CD14-positive monocyte (primary cell): Measurements from ENCODE around the gene ACACA. TPM values are rescaled to one million over a fixed set of nuclear protein-coding genes. Genes with fewer than 3 reads are reported as not detected.

Experiments
- DNase-seq, 3 donors: peaks; one replicate each; pipeline ENCODE4 v3.0.0-alpha.2; 2011 to 2022
- H2AFZ ChIP-seq: 2 replicates; pipeline ENCODE4 v1.6.0; 2012; ENCODE audit warnings: mild to moderate bottlenecking, low read depth, low read length, inconsistent platforms; ENCODE audit not compliant: insufficient read depth, poor library complexity, severe bottlenecking
- H3K27ac ChIP-seq, 2 donors: 1 replicate in 1 of 2; 2 replicates in 1 of 2; pipeline ENCODE4 v1.5.1; 2012 to 2013; ENCODE audit warnings: low read length in 2 of 2, control low read depth in 1 of 2, inconsistent platforms in 1 of 2, low read depth in 1 of 2, mild to moderate bottlenecking in 1 of 2
- H3K27me3 ChIP-seq, 2 donors: one replicate each; pipeline versions ENCODE4 v1.6.0 to v1.6.1; 2011 to 2013; ENCODE audit warnings: low read length in 2 of 2; ENCODE audit not compliant: control insufficient read depth in 2 of 2, insufficient read depth in 2 of 2
- H3K36me3 ChIP-seq, 2 donors: replicated peaks in 1 of 2; 1 replicate in 1 of 2; 2 replicates in 1 of 2; pipeline versions ENCODE4 v1.5.1 to v1.6.1; 2012 to 2013; ENCODE audit warnings: low read length in 2 of 2, control low read depth in 1 of 2, inconsistent platforms in 1 of 2, mild to moderate bottlenecking in 1 of 2; ENCODE audit not compliant: insufficient read depth in 2 of 2, control insufficient read depth in 1 of 2
- H3K4me1 ChIP-seq, 2 donors: 1 replicate in 1 of 2; 2 replicates in 1 of 2; pipeline versions ENCODE4 v1.5.1 to v1.6.1; 2012 to 2013; ENCODE audit warnings: low read length in 2 of 2, control low read depth in 1 of 2, inconsistent platforms in 1 of 2, mild to moderate bottlenecking in 1 of 2, moderate library complexity in 1 of 2; ENCODE audit not compliant: insufficient read depth in 2 of 2, control insufficient read depth in 1 of 2
- H3K4me2 ChIP-seq: replicated peaks from 2 replicates; pipeline ENCODE3; 2012; ENCODE audit warnings: low read length, moderate library complexity, mild to moderate bottlenecking; ENCODE audit not compliant: poor library complexity, severe bottlenecking; ENCODE audit errors: extremely low read depth
- H3K4me3 ChIP-seq, 3 experiments: fragments of 200-600 bp in 1 of 3; sonication (generic) in 1 of 3; replicated peaks in 1 of 3; 1 replicate in 2 of 3; 2 replicates in 1 of 3; pipeline ENCODE4 v1.5.1; 2011 to 2013; ENCODE audit warnings: low read length in 3 of 3, mild to moderate bottlenecking in 3 of 3, control low read depth in 2 of 3, low read depth in 2 of 3, inconsistent platforms in 1 of 3, moderate library complexity in 1 of 3
- H3K79me2 ChIP-seq: 2 replicates; pipeline ENCODE4 v1.6.0; 2012; ENCODE audit warnings: mild to moderate bottlenecking, control low read depth, inconsistent platforms, low read length, moderate library complexity; ENCODE audit not compliant: insufficient read depth
- H3K9ac ChIP-seq: 2 replicates; pipeline ENCODE4 v1.6.0; 2017; ENCODE audit warnings: low read length, mild to moderate bottlenecking; ENCODE audit not compliant: insufficient read depth, poor library complexity, severe bottlenecking
- H3K9me3 ChIP-seq, 2 donors: replicated peaks in 1 of 2; 1 replicate in 1 of 2; 2 replicates in 1 of 2; pipeline versions ENCODE4 v1.5.1 to v1.6.1; 2012 to 2013; ENCODE audit warnings: low read length in 2 of 2, control low read depth in 1 of 2; ENCODE audit not compliant: control insufficient read depth in 1 of 2, insufficient read depth in 1 of 2
- H4K20me1 ChIP-seq: 2 replicates; pipeline ENCODE4 v1.6.0; 2012; ENCODE audit warnings: mild to moderate bottlenecking, low read length, control low read depth, moderate library complexity; ENCODE audit not compliant: insufficient read depth
- H3K27ac Mint-ChIP-seq, 7 donors: one replicate each; pipeline ENCODE4 v1.8.0; 2020; ENCODE audit warnings: mild to moderate bottlenecking in 7 of 7, mixed read lengths in 7 of 7, moderate library complexity in 6 of 7, inconsistent platforms in 2 of 7
- H3K27me3 Mint-ChIP-seq, 3 donors: one replicate each; pipeline ENCODE4 v1.8.0; 2021 to 2022; ENCODE audit warnings: low read depth in 3 of 3, mild to moderate bottlenecking in 3 of 3, mixed read lengths in 3 of 3, moderate library complexity in 3 of 3, inconsistent platforms in 1 of 3
- H3K36me3 Mint-ChIP-seq, 2 donors: one replicate each; pipeline ENCODE4 v1.8.0; 2020; ENCODE audit warnings: mixed read lengths in 2 of 2, inconsistent platforms in 1 of 2, mild to moderate bottlenecking in 1 of 2
- H3K4me1 Mint-ChIP-seq: one replicate; pipeline ENCODE4 v1.8.0; 2020; ENCODE audit warnings: mild to moderate bottlenecking, mixed read lengths
- H3K4me3 Mint-ChIP-seq, 2 donors: one replicate each; pipeline ENCODE4 v1.8.0; 2020; ENCODE audit warnings: mild to moderate bottlenecking in 2 of 2, mixed read lengths in 2 of 2, moderate library complexity in 1 of 2
- H3K9me3 Mint-ChIP-seq, 7 donors: one replicate each; pipeline ENCODE4 v1.8.0; 2020 to 2022; ENCODE audit warnings: mixed read lengths in 7 of 7, mild to moderate bottlenecking in 6 of 7, moderate library complexity in 6 of 7, inconsistent platforms in 2 of 7
- WGBS: methylation state at CpG from one replicate; pipeline ENCODE4 v1.1.5; 2013; ENCODE audit warnings: missing lambda C conversion rate; ENCODE audit not compliant: insufficient coverage; 5-methylcytosine and 5-hydroxymethylcytosine counted together
- intact Hi-C, 2 donors: fragments of 100-400 bp; cut with micrococcal nuclease; formaldehyde crosslinking; loops; one replicate each; pipeline versions ENCODE4 v1.15.0 to v1.15.1; 2023
- polyA plus RNA-seq, 3 donors: library from polyadenylated mRNA; depleted of rRNA in 1 of 3; unstranded in 2 of 3; stranded (reverse) in 1 of 3; fragments of 300-500 nt in 2 of 3; fragments of >200 nt in 1 of 3; fragmentation: Illumina TruSeq in 2 of 3; gene quantifications; 1 replicate in 2 of 3; 2 replicates in 1 of 3; pipeline ENCODE4 v1.2.3, GENCODE V29; 2012 to 2021
- TF ChIP-seq, protein P1 (sequence below): fragments of 200-600 bp; IDR thresholded peaks from one replicate; pipeline ENCODE4 v1.8.0; 2022; ENCODE audit warnings: antibody characterized with exemption, mild to moderate bottlenecking

Gene ACACA
- polyA plus RNA-seq, 3 donors, result 3.5 to 4.6 (median 3.8) TPM

DNA sequence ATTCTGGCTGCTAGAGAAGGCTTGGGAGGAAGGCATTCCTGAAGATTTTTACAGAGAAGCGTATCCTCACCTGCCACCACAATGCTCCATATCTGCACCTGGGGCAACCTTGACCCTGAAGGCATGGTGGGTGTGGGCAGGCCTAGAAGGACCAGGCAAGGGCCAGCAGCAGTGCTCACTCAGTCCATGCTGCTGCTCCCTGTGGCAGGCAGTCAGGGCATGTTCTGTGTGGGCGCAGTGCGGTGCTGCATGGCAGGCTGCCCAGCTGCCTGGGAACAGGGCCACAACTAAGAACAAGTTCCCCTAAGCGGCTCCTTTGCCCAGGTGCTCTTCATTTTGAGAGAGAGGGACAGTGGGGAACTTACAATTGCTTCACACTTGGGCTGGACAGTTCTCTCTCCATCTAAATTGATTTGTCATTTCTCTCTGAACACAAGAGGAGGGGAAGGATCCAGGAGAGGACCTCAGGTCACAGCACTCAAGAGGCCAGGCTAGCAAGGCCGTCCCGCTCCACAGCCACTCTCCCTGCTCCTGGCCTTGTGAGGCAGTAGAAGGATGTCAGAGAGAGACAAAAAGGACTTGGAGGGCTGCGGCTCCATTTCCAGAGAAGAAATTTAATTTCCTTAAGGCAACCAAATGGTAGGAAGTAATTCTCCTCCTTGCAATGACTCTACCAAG, 299.1 kb downstream of the ACACA start:
- H3K27me3 ChIP-seq, result no peaks in the 10 kb centered on the region
- peak overlapping the region in 1 of 7 donors; percentile 28 for H3K27ac Mint-ChIP-seq
- no peak overlapping the region for H3K4me2 ChIP-seq
- H3K36me3 ChIP-seq, result peaks cover 13 to 35% of the 10 kb centered on the region in 2 donors
- no peaks in the 10 kb centered on the region for H3K79me2 ChIP-seq
- H3K4me3 ChIP-seq, result no peak overlapping the region
- peaks cover 28 to 39% of the 10 kb centered on the region in 2 donors for H3K36me3 Mint-ChIP-seq
- H3K4me1 Mint-ChIP-seq, result peaks cover 10% of the 10 kb centered on the region
- intact Hi-C loops, result no loop called here
- H3K4me1 ChIP-seq, result peaks cover 8% of the 10 kb centered on the region in 2 donors
- H3K9me3 ChIP-seq, result no peaks in the 10 kb centered on the region
- H3K9me3 Mint-ChIP-seq, result no peaks in the 10 kb centered on the region
- no peak for DNase-seq
- WGBS, result 43% methylated on average over 3 of the region's 7 CpGs
- TF ChIP-seq, protein P1, sequence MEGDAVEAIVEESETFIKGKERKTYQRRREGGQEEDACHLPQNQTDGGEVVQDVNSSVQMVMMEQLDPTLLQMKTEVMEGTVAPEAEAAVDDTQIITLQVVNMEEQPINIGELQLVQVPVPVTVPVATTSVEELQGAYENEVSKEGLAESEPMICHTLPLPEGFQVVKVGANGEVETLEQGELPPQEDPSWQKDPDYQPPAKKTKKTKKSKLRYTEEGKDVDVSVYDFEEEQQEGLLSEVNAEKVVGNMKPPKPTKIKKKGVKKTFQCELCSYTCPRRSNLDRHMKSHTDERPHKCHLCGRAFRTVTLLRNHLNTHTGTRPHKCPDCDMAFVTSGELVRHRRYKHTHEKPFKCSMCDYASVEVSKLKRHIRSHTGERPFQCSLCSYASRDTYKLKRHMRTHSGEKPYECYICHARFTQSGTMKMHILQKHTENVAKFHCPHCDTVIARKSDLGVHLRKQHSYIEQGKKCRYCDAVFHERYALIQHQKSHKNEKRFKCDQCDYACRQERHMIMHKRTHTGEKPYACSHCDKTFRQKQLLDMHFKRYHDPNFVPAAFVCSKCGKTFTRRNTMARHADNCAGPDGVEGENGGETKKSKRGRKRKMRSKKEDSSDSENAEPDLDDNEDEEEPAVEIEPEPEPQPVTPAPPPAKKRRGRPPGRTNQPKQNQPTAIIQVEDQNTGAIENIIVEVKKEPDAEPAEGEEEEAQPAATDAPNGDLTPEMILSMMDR, result no peak
- no peak overlapping the region for H2AFZ ChIP-seq
- no peaks in the 10 kb centered on the region for H4K20me1 ChIP-seq
- no peak overlapping the region for H3K4me3 Mint-ChIP-seq
- no peak overlapping the region for H3K9ac ChIP-seq
- no peak overlapping the region for H3K27ac ChIP-seq
- H3K27me3 Mint-ChIP-seq, result no peaks in the 10 kb centered on the region

DNA sequence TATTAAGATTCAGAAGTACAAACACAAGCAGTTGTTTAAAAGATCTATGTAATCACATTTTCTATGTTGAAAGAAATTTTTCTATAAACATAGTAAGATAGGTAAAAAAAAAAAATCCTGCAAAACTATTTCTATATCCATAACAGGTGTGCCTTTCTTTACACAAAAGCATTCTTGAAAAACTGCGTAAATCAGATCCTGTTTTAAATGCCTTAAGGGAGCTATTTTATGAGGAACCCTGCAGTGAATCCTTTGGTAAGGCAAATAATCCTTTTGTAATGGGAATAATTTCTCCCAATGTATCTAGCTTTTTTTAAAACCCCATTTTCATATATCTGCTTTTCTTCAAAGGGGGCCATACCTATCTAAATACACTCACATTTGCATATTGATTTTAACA, 300.6 kb downstream of the ACACA start:
- H3K9me3 Mint-ChIP-seq, result no peaks in the 10 kb centered on the region
- no peak overlapping the region for H3K27ac Mint-ChIP-seq

More for the DNA sequence above, 300.6 kb downstream of the ACACA start:
- H3K27me3 Mint-ChIP-seq, result no peaks in the 10 kb centered on the region
- intact Hi-C loops, result no loop called here
- Histone ChIP-seq H3K36me3 (peaks cover 3 to 20% of the 10 kb centered on the region in 2 donors), H2AFZ (no peak overlapping the region), H3K4me3 (no peak overlapping the region), H3K27ac (no peak overlapping the region), H3K79me2 (no peaks in the 10 kb centered on the region), H3K4me2 (no peak overlapping the region), H4K20me1 (no peaks in the 10 kb centered on the region), H3K4me1 (peaks cover 8% of the 10 kb centered on the region in 2 donors), H3K9me3 (no peaks in the 10 kb centered on the region), H3K9ac (no peak overlapping the region), H3K27me3 (no peaks in the 10 kb centered on the region)
- WGBS, result no CpG with 5 or more reads among the region's 1 CpG
- DNase-seq, result no peak
- peaks cover 19 to 25% of the 10 kb centered on the region in 2 donors for H3K36me3 Mint-ChIP-seq
- TF ChIP-seq, protein P1, result no peak
- H3K4me1 Mint-ChIP-seq, result peaks cover 10% of the 10 kb centered on the region
- no peak overlapping the region for H3K4me3 Mint-ChIP-seq
